ENCODE data around the gene TXK.

The TXK gene

GRCh38 chr4:48051078-48051477 lies 83.0 kb downstream of the TXK start:
- no peak for DNase-seq (ENCODE audit: low read depth in 2 of 2)

- no peak for DNase-seq (ENCODE audit: low read depth in 2 of 2)
These were observed 84.6 kb downstream of the TXK start for GRCh38 chr4:48049483-48049882.

GRCh38 chr4:48047896-48048295 lies 86.2 kb downstream of the TXK start:
- no peak for DNase-seq (ENCODE audit: low read depth in 2 of 2)

- DNase-seq (ENCODE audit: low read depth in 2 of 2) = peak; percentile 43 to 47
These were observed 86.6 kb downstream of the TXK start for GRCh38 chr4:48047421-48047844.

GRCh38 chr4:48046059-48046458 lies 88.0 kb downstream of the TXK start:
- DNase-seq (ENCODE audit: low read depth in 2 of 2) = no peak

- no peak for DNase-seq (ENCODE audit: low read depth in 2 of 2)
These were observed 89.8 kb downstream of the TXK start for GRCh38 chr4:48044298-48044697.

- DNase-seq (ENCODE audit: low read depth in 2 of 2) = no peak
These were observed 90.5 kb downstream of the TXK start for GRCh38 chr4:48043504-48043903.

- DNase-seq (ENCODE audit: low read depth in 2 of 2) = no peak
These were observed 91.0 kb downstream of the TXK start for GRCh38 chr4:48042979-48043461.

GRCh38 chr4:48041535-48042137 lies 92.4 kb downstream of the TXK start:
- DNase-seq (ENCODE audit: low read depth in 2 of 2) = no peak

GRCh38 chr4:48039561-48039960 lies 94.5 kb downstream of the TXK start:
- no peak for DNase-seq (ENCODE audit: low read depth in 2 of 2)

- no peak for DNase-seq (ENCODE audit: low read depth in 2 of 2)
These were observed 95.4 kb downstream of the TXK start for GRCh38 chr4:48038666-48039065.

- no peak for DNase-seq (ENCODE audit: low read depth in 2 of 2)
These were observed 97.0 kb downstream of the TXK start for GRCh38 chr4:48037117-48037462.

- DNase-seq (ENCODE audit: low read depth in 2 of 2) = no peak
These were observed 98.1 kb downstream of the TXK start for GRCh38 chr4:48035952-48036351.

GRCh38 chr4:48033825-48034413 lies 100.1 kb downstream of the TXK start:
- peak; percentile 51 to 58 for DNase-seq (ENCODE audit: low read depth in 2 of 2)

GRCh38 chr4:48033412-48033811 lies 100.6 kb downstream of the TXK start:
- DNase-seq (ENCODE audit: low read depth in 2 of 2) = no peak

GRCh38 chr4:48032721-48033120 lies 101.3 kb downstream of the TXK start:
- DNase-seq (ENCODE audit: low read depth in 2 of 2) = no peak

GRCh38 chr4:48031802-48032525 lies 102.1 kb downstream of the TXK start:
- DNase-seq (ENCODE audit: low read depth in 2 of 2) = no peak

GRCh38 chr4:48030470-48030869 lies 103.6 kb downstream of the TXK start:
- no peak for DNase-seq (ENCODE audit: low read depth in 2 of 2)

GRCh38 chr4:48028696-48029095 lies 105.4 kb downstream of the TXK start:
- no peak for DNase-seq (ENCODE audit: low read depth in 2 of 2)

- DNase-seq (ENCODE audit: low read depth in 2 of 2) = no peak
These were observed 106.4 kb downstream of the TXK start for GRCh38 chr4:48027653-48028052.

GRCh38 chr4:48025005-48025404 lies 109.0 kb downstream of the TXK start:
- DNase-seq (ENCODE audit: low read depth in 2 of 2) = no peak

- DNase-seq (ENCODE audit: low read depth in 2 of 2) = no peak
These were observed 109.5 kb downstream of the TXK start for GRCh38 chr4:48024522-48024921.

GRCh38 chr4:48022192-48022799 lies 111.8 kb downstream of the TXK start:
- DNase-seq (ENCODE audit: low read depth in 2 of 2) = no peak

All from stimulated activated CD4-positive, alpha-beta T cell treated with anti-CD3 and anti-CD28 coated beads, Interleukin-1b, Interleukin-23, amount 100 ng/mL, for 4 hours (primary cell).